Measurements from ENCODE around the gene PLD1. TPM values are rescaled to one million over a fixed set of nuclear protein-coding genes. Genes with fewer than 3 reads are reported as not detected.

PLD1 gene
- total RNA-seq (2022; extraction: Qiagen RNA extraction): 7.7 to 15.2 TPM (median 8.6 TPM) in 5 replicates

DNA sequence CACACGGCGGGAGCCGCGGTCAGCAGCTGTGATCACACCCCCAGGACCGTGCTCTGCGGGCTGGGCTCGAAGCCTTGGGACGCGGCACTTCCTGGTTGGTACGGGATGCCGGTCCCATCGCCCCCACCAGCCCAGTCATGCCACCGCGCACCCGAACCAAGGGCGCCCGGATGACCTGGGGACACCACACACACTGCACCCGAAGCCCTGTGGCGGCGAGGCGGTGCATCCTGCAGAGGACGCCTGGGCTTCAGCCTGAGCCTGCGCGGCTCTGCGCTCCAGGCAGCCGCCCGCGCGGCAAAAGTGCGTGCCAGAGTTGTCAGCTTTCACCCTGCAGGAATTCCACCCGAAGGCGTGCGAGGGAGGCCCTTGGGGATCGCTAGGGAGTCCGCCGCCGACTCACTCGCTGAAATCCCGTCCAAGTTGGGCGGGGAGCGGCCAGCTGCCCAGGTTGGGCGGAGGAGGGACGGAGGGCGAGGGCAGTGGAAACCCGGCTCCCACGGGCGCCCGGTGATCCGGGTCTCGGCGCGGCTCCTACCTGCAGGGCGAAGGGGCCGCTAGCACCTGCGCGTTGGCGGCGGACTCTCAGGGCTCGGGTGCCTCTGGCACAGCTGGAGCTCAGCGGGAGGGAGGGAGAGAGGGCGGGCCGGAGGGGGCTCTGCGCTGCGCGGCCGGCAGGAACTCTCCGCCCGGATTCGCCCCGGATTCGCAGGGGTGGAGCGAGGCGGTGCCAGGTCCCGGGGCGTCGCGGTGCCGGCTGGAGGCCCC, at the start of gene PLD1:
PLD1 (minus strand) TSS at position 623 of the 768 bp plus-strand sequence. CDS start 72,432 bp downstream, outside the sequence.

GRCh38 chr3:171842864-171843518, 32.7 kb upstream of the PLD1 start, which contains the start of gene TMEM212:
Gene TMEM212 (plus strand): TSS chr3:171843349. CDS start chr3:171843384, 35 bp downstream.

Other genes starting within 250 kb of the PLD1 start
- not detected in 5 replicates for gene TMEM212, start 32.9 kb upstream of the PLD1 start, total RNA-seq (2022; extraction: Qiagen RNA extraction)
- 23.5 to 34.9 TPM (median 31.0 TPM) in 5 replicates for gene FNDC3B, start 229.1 kb upstream of the PLD1 start, total RNA-seq (2022; extraction: Qiagen RNA extraction)

Data from A549 treated with Mapracorat at 1 μM for 4 hours (cell line).